ENCODE data around the gene SLC9A8. TPM values are rescaled to one million over a fixed set of nuclear protein-coding genes. Genes with fewer than 3 reads are reported as not detected.

The SLC9A8 gene
- total RNA-seq, 1 experiment from 2014 or later: 6.5 TPM

- Mint-ChIP-seq H3K9me3 (no peaks in the 10 kb centered on the region), H3K27ac (no peak overlapping the region), H3K4me3 (no peak overlapping the region), H3K36me3 (no peaks in the 10 kb centered on the region), H3K27me3 (ENCODE audit: low read depth) (no peaks in the 10 kb centered on the region), H3K4me1 (peaks cover 26% of the 10 kb centered on the region)
- CTCF ChIA-PET: no interaction called here
- DNase-seq (ENCODE audit: low spot score) (no peak), ATAC-seq (no peak)
- POLR2A ChIA-PET: no interaction called here
- no peak for TF ChIP-seq CBFB (CRISPR knock-in tag; IDR thresholded peaks at IDR 0.05; ENCODE audit: low read depth)
- TF ChIP-seq IRF1 (CRISPR knock-in tag; IDR thresholded peaks at IDR 0.05): no peak
- no peak for TF ChIP-seq ZSCAN18 (CRISPR knock-in tag; IDR thresholded peaks at IDR 0.05)
- no peak for TF ChIP-seq FOXP4 (CRISPR knock-in tag; IDR thresholded peaks at IDR 0.05)
- no peak for TF ChIP-seq SMAD4 (CRISPR knock-in tag; IDR thresholded peaks at IDR 0.05)
- no peak for TF ChIP-seq ZNF232 (CRISPR knock-in tag; IDR thresholded peaks at IDR 0.05)
- TF ChIP-seq CREM (CRISPR knock-in tag; IDR thresholded peaks at IDR 0.05): no peak
- TF ChIP-seq TP53 (CRISPR knock-in tag; IDR thresholded peaks at IDR 0.05): no peak
Measured at GRCh38 chr20:49863666-49864065, 51.0 kb downstream of the SLC9A8 start.

GRCh38 chr20:49865559-49865958 lies 52.9 kb downstream of the SLC9A8 start:
- Mint-ChIP-seq H3K27me3 (ENCODE audit: low read depth) (no peaks in the 10 kb centered on the region), H3K9me3 (no peaks in the 10 kb centered on the region), H3K27ac (no peak overlapping the region), H3K36me3 (no peaks in the 10 kb centered on the region; the same call in 1 of the 2 replicates), H3K4me3 (no peak overlapping the region), H3K4me1 (peaks cover 26% of the 10 kb centered on the region)
- ChIA-PET CTCF (interaction anchor here (0.6 to 0.9 kb wide), 2 partner anchors 255 to 322 kb away, joined by 3 to 4 read pairs; no protein-coding TSS in a partner anchor), POLR2A (no interaction called here)
- DNase-seq (ENCODE audit: low spot score) (no peak), ATAC-seq (no peak)
- TF ChIP-seq ZNF416 (CRISPR knock-in tag; IDR thresholded peaks at IDR 0.05) (no peak), GABPB1 (CRISPR knock-in tag; IDR thresholded peaks at IDR 0.05) (no peak), NFE2L1 (CRISPR knock-in tag; IDR thresholded peaks at IDR 0.05) (no peak), GTF2I (CRISPR knock-in tag; conservative IDR thresholded peaks at IDR 0.05) (no peak), AR (CRISPR knock-in tag; IDR thresholded peaks at IDR 0.05) (no peak), ATF2 (CRISPR knock-in tag; IDR thresholded peaks at IDR 0.05; ENCODE audit: borderline replicate concordance, low read depth) (no peak), JAZF1 (CRISPR knock-in tag; IDR thresholded peaks at IDR 0.05) (no peak), TCF7 (CRISPR knock-in tag; IDR thresholded peaks at IDR 0.05; ENCODE audit: low read depth) (no peak), ERG (CRISPR knock-in tag; IDR thresholded peaks at IDR 0.05) (no peak), ARID4B (CRISPR knock-in tag; IDR thresholded peaks at IDR 0.05; ENCODE audit: borderline replicate concordance) (no peak), HMGA2 (CRISPR knock-in tag; IDR thresholded peaks at IDR 0.05) (no peak), PRRX2 (CRISPR knock-in tag; IDR thresholded peaks at IDR 0.05) (no peak), ZNF232 (CRISPR knock-in tag; IDR thresholded peaks at IDR 0.05) (no peak)
